SHP77 (cell line): ENCODE data around the gene CLDN5.
A peak's percentile ranks its signal among the peaks of the same experiment; 100 is the strongest.

ENCODE experiments used
- DNase-seq, 2 experiments: peaks; one replicate each; lab custom pipeline; 2025; lab: John Stamatoyannopoulos, UW

Gene CLDN5

GRCh38 chr22:19522190-19522880 lies 1.9 kb downstream of the CLDN5 start:
- peak; percentile 44 to 75 for DNase-seq

- DNase-seq: no peak
Measured at GRCh38 chr22:19520566-19521305, 3.5 kb downstream of the CLDN5 start.

DNA sequence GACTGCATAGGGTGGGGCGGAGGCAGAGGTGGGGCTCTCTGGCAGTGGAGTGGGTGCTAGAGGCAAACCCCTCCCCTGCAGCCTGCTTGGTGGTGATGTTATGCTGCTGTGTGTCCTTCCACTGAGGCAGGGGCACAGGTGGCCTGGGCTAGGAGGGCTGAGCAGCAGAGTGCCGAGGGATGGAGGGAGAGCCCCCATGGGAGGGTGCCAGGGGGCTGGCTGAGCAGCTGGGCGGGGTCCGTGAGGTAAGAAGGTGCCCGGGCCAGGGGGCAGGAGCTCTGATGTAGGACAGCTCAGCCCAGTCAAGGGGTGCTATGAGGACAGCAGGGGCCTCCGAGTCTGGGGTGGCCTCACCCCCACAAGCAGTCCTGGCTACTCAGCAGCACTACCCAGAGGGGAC lies 4.2 kb downstream of the CLDN5 start:
- DNase-seq: no peak

DNA sequence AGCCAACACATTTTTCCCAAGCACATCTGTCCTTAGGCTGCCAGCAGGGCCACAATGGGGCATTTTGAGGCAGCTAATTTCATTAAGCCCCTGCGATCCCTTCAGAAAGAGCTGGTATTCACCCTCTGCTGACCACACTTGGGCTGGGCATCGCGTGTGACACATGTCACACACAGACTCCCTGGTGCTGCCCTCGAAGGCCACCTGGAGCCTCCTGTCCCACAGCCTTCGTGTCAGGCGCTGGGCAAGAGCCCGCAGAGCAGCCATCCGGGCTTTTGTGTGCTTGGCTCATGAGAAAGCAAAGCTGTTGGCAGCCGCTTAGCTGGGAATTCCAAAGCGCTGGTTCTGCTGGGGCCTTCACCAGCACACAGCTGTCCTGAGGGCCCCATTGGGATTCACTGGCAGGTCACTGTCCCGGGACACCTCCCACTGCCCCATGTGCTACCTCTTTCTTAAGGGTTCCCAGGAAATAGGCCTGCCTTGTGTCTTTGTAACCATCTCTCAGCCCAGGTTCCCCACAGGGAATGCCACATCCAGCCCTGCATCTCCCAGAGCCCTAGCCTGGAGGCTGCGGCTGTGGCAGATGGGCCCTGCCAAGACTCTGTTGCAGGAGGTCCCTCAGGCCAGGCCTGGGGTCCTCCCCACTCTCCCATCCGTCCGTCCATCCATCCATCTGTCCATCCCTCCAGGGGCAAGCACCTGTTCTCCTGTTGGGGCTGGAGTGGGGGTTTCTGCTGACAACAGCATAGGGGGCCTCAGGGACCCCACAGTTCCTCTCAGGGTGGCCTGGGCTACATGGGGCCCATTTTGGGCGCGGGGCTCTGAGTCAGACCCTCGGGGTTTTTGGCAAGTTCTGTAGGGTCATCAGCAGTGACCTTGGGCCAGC lies 4.9 kb downstream of the CLDN5 start:
- DNase-seq: no peak

GRCh38 chr22:19518635-19519034 lies 5.6 kb downstream of the CLDN5 start:
- DNase-seq: no peak

DNA sequence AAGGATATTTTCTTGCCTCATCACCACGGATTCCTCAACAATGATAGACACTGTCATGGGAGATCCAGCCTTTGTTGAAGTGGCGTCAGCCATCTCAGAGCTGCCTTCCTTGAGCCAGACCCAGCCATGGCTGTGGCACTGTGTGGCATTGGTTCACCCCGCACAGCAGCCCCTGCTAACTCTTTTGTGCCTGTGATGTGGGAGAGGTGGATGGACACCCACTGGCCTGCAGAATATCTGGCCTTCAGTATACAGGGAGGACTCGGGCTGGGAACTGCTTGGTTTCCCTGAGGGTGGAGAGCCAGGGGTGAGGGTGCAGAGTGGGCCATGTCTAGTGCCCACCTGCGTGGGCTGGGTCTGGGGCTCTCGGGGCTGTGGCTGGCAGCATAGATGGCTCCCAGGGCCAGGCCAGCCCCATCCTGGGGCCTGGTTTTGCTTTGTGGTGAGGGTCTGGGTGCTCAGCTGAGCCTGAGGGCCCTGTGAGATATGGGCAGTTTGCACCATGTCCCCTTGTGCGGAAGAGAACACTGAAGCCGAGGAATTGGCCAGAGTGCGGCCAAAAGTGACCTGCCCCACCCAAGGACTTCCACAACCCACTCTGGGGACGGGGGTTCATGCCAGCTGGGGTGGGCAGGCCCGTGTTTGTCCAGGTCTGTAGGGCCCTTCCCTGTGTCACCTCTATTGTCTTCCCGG lies 6.1 kb downstream of the CLDN5 start:
- DNase-seq: no peak

GRCh38 chr22:19517171-19517500 lies 7.1 kb downstream of the CLDN5 start:
- no peak for DNase-seq

- no peak for DNase-seq
Measured at GRCh38 chr22:19516378-19517170, 7.6 kb downstream of the CLDN5 start.

DNA sequence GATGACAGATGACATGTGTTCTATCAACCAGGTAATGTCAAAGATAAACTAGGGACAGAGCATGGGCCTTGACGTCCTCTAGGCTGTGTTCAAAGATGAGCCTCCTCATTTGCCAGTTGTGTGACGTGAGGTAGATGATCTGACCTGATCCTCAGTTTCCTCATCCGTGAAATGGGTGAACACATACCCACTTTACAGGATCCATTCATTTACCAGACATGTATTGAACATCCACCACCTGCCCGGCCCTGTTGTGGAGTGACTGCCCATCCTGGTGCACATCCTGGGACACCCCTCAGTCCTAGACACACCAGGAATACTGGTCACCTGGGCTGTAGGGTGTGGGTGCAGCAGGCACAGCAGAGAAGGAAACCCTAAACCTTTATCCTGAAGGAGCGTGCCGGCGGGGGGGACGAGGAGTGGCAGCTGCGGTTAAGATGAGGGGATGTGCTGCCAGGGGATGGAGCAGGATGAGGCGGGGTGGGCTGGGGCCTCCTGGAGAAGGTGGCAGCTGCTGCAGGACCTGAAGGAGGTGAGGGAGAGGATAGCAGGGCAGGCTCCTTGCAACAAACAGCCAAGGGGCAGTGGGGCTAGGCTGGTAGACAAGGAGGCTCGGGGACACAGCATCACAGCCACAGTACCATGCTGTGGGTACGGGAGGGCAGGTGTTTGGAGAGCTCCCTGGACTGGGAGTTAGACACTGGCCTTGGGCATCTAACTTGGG lies 8.4 kb downstream of the CLDN5 start:
- DNase-seq: no peak

DNA sequence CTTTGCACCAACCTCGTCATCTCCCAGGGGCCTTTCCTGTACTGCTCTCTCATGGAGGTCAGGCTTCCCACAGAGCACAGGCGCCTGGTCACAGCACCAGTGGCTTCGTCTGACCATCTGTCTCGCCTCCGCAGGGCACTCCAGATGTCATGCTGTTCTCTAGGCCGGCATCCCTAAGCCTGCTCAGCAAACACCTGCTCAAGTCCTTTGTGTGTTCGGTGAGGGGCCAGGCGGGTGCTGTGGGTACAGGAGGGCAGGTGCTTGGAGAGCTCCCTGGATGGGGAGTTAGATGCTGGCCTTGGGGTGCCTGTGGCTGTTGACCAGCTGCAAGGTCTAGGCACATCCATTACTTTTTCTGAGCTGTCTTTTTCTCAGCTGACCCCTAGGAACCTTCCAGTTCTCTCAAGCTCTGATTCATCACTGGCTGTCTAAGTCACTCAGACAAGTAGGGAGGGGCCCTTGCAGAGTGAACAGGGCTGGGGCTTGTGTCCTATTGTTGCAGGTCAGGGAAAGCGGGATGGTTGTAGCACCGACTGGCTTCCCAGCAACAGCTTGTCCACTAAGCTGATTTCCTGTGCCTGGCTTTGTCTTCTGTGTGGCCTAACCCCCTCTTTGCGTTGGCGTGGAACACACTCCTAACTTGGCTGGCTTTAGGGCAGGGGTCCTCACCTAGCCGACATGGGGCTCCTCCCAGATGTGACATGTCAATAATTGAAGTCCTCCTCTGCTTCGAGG lies 9.2 kb downstream of the CLDN5 start:
- DNase-seq: peak; percentile 95 to 97

DNA sequence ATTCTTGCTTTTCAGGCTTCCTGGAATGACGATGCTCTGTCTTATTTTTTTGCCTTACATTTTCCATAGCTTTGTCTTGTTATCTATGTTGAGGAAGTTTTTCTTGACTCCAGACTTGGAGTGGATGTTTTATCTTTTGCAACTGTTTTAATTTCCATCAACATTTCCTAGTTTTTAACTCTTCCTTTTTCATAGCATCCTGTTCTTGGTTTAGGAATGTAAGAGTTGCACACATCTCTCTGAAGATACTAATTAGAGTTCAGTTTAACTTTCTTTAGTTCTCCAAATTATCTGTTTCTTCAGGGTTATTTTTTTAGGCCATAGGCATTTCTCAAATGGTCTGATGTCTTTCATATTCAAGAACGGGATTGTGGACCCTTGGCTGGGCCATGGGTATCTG lies 10.4 kb downstream of the CLDN5 start:
- DNase-seq: no peak

DNA sequence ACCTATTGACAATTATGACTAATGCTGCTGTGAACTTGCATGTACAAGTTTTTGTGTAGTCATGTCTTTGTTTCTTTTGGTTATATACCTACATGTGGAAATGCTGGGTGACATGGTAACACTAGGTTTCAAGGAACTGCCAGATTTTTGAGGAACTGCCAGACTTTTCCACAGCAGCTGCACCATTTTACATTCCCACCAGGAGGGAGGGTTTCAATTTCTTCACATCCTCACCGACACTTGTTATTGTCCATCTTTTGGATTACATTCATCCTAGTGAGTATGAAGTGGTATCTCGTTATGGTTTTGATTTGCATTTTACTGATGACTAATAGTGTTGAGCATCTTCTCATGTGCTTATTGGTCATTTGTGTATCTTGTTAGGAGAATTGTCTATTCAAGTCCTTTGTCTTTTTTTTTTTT lies 13.3 kb downstream of the CLDN5 start:
- no peak for DNase-seq

- DNase-seq: no peak
Measured at GRCh38 chr22:19509923-19510322, 14.3 kb downstream of the CLDN5 start.

DNA sequence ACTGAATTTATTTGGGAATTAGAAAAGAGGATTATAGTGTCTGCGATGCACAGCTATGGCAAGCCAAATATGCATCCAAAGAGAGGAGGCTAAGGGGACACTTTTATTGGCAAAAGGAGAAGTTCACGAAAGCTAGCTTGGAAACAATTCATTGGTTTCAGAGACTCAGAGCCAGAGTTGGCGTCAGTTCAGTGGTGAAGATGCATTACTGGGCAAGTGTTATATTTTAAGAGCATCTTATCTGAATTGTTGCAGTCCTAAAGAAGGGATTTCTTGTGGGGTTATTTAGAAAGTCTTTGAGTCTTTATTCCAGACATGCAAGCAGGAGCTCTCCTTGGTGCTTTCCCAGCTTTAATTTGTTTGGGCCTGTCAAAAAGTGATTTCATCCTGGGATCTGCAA lies 15.0 kb downstream of the CLDN5 start:
- no peak for DNase-seq

GRCh38 chr22:19508024-19508776 lies 16.0 kb downstream of the CLDN5 start:
- no peak for DNase-seq

DNA sequence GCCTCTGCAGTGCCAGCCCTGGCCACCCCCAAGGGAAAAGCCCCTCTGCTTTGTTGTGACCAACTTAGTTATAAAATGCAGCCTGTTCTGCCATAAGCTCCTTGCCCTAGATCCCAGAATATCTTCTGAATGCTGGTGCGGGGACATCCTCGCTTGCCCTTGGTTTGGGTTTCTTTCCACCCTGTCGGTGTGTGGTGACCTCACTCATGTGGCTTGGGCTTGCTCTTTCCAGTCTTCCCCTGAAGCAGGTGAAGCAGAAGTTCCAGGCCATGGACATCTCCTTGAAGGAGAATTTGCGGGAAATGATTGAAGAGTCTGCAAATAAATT lies 16.7 kb downstream of the CLDN5 start:
- DNase-seq: no peak

- DNase-seq: no peak
Measured at GRCh38 chr22:19506212-19506611, 18.0 kb downstream of the CLDN5 start.

GRCh38 chr22:19505735-19506126 lies 18.5 kb downstream of the CLDN5 start:
- DNase-seq: no peak
